ENCODE results near the gene MCHR1.
"Not testable (repeated sequence)": the region's sequence is repeated elsewhere in the genome, so short reads cannot be mapped to it uniquely, and the experiment has no call there.

The MCHR1 gene

DNA sequence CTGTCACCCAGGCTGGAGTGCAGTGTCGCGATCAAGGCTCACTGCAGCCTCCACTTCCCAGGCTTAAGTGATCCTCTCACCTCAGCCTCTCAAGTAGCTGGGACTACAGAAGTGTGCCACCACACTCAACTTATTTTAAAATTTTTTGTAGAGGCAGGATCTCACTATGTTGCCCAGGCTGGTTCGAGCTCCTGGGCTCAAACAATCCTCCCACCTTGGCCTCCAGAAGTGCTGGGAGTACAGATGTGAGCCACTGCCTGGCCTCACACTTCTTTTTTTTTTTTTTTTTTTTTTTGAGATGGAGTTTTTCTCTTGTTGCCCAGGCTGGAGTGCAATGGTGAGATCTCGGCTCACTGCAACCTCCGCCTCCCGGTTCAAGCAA, 40.9 kb downstream of the MCHR1 start:
- H3K79me1 ChIP-seq (ENCODE audit: low read length) = peaks cover 50% of the 10 kb centered on the region
- peak overlapping the region; percentile 63 for H4K8ac ChIP-seq (ENCODE audit: low read depth, low read length)
- not testable (repeated sequence) for H3K9me3 ChIP-seq (ENCODE audit: insufficient read depth, low read depth, low read length); H4K12ac ChIP-seq (ENCODE audit: low read depth, low read length); H3K9ac ChIP-seq (ENCODE audit: low read length); H3K36me3 ChIP-seq (ENCODE audit: control insufficient read depth in 1 of 2, insufficient read depth in 2 of 2, low read length in 2 of 2); H3K23ac ChIP-seq (ENCODE audit: low read length); H3K79me2 ChIP-seq (ENCODE audit: control insufficient read depth, insufficient read depth, low read length, poor library complexity); H3K27me3 ChIP-seq (ENCODE audit: insufficient read depth, low read length); DNase-seq; H3K4me2 ChIP-seq (ENCODE audit: low read length)
- peak overlapping the region; percentile 88 for H2BK12ac ChIP-seq (ENCODE audit: low read length)
- peak overlapping the region; percentile 16 for H3K4me3 ChIP-seq (ENCODE audit: low read depth, low read length)
- H2AFZ ChIP-seq (ENCODE audit: insufficient read depth, low read length, poor library complexity) = peak overlapping the region; percentile 2
- H3K4ac ChIP-seq (ENCODE audit: low read depth, low read length) = peak overlapping the region; percentile 56
- peak overlapping the region; percentile 44 for H3K18ac ChIP-seq (ENCODE audit: low read length)
- H2AK5ac ChIP-seq (ENCODE audit: low read length) = peak overlapping the region; percentile 33
- peak overlapping the region; percentile 72 for H3K14ac ChIP-seq (ENCODE audit: low read length)
- H2BK120ac ChIP-seq (ENCODE audit: insufficient read depth, low read length, poor library complexity) = peak overlapping the region; percentile 80
- peaks cover 16 to 29% of the 10 kb centered on the region in 2 experiments for H3K4me1 ChIP-seq (ENCODE audit: control insufficient read depth in 1 of 2, insufficient read depth in 2 of 2, low read length in 2 of 2)
- peak overlapping the region; percentile 60 for H2BK5ac ChIP-seq (ENCODE audit: low read depth, low read length, poor library complexity)
- H4K91ac ChIP-seq (ENCODE audit: low read depth, low read length) = peak overlapping the region; percentile 94
- H3K27ac ChIP-seq (ENCODE audit: low read depth, low read length) = peak overlapping the region; percentile 57
- no CpG with 5 or more reads among the region's 6 CpGs for WGBS (ENCODE audit: extremely low coverage, insufficient coverage, insufficient read length)

DNA sequence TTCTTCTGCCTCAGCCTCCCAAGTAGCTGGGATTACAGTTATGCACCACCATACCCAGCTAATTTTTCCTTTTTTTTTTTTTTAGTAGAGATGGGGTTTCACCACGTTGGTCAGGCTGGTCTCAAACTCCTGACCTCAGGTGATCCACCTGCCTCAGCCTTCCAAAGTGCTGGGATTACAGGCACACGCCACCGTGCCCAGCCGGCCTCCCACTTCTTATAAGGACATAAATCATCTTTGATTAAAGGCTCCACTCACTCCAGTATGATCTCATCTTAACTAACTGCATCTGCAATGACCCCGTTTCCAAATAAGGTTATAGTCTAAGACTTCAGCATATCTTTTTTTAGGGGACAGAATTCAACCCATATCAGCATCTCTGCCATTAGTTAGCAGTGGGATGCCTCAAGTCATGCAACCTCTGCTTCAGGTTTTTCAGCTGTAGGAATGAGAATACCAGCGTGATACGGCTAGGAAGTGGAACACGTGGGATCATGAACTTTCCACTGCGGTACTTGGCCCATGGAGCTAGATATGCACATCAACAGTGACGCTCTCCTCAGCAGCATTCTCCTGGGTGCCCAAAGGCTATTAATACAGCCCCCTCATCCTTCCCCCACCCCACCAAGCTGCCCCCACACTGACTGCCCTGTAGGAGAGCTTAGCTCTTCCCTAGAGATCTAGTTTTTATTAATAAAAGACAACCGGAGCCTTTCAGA, 41.4 kb downstream of the MCHR1 start:
- H4K12ac ChIP-seq (ENCODE audit: low read depth, low read length) = peak overlapping the region; percentile 86
- H3K27ac ChIP-seq (ENCODE audit: low read depth, low read length) = peak overlapping the region; percentile 99
- H3K23ac ChIP-seq (ENCODE audit: low read length) = no peak overlapping the region
- H3K18ac ChIP-seq (ENCODE audit: low read length) = peak overlapping the region; percentile 94
- H2AK5ac ChIP-seq (ENCODE audit: low read length) = peak overlapping the region; percentile 99
- peaks cover 54% of the 10 kb centered on the region for H3K79me1 ChIP-seq (ENCODE audit: low read length)
- H3K36me3 ChIP-seq (ENCODE audit: control insufficient read depth in 1 of 2, insufficient read depth in 2 of 2, low read length in 2 of 2) = no peaks in the 10 kb centered on the region
- H3K4me3 ChIP-seq (ENCODE audit: low read depth, low read length) = no peak overlapping the region
- DNase-seq = no peak
- peak overlapping the region; percentile 52 for H2AFZ ChIP-seq (ENCODE audit: insufficient read depth, low read length, poor library complexity)
- H3K79me2 ChIP-seq (ENCODE audit: control insufficient read depth, insufficient read depth, low read length, poor library complexity) = peaks cover 4% of the 10 kb centered on the region
- peak overlapping the region; percentile 93 for H3K4ac ChIP-seq (ENCODE audit: low read depth, low read length)
- no peak overlapping the region for H3K4me2 ChIP-seq (ENCODE audit: low read length)
- peak overlapping the region; percentile 99 for H2BK12ac ChIP-seq (ENCODE audit: low read length)
- peak overlapping the region; percentile 95 for H3K14ac ChIP-seq (ENCODE audit: low read length)
- H2BK120ac ChIP-seq (ENCODE audit: insufficient read depth, low read length, poor library complexity) = peak overlapping the region; percentile 100
- H4K8ac ChIP-seq (ENCODE audit: low read depth, low read length) = peak overlapping the region; percentile 91
- no CpG with 5 or more reads among the region's 11 CpGs for WGBS (ENCODE audit: extremely low coverage, insufficient coverage, insufficient read length)
- H2BK5ac ChIP-seq (ENCODE audit: low read depth, low read length, poor library complexity) = peak overlapping the region; percentile 98
- H3K9ac ChIP-seq (ENCODE audit: low read length) = no peak overlapping the region
- peaks cover 16 to 29% of the 10 kb centered on the region in 2 experiments for H3K4me1 ChIP-seq (ENCODE audit: control insufficient read depth in 1 of 2, insufficient read depth in 2 of 2, low read length in 2 of 2)
- peak overlapping the region; percentile 94 for H4K91ac ChIP-seq (ENCODE audit: low read depth, low read length)
- H3K27me3 ChIP-seq (ENCODE audit: insufficient read depth, low read length) = no peaks in the 10 kb centered on the region
- H3K9me3 ChIP-seq (ENCODE audit: insufficient read depth, low read depth, low read length) = no peaks in the 10 kb centered on the region

DNA sequence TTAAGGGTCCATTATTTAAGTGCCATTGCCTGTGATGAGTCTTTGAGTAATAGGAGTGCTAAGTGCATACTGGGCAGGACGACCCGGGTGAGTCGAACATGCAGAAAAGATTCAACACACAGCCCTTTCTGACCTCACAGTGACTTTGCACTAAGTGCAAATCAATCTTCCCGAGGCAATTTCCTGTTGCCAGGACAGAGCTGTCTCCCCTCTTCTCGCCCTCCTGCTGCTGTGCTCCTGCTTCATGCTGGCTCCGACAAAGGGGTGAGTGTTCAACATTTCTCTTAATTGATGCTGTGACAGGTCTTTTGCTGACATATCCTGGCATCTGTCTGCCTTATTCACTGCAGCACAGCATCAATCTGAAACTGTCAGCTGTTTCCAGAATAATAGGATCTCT, 42.0 kb downstream of the MCHR1 start:
- Histone ChIP-seq H3K27me3 (ENCODE audit: insufficient read depth, low read length) (no peaks in the 10 kb centered on the region), H4K8ac (ENCODE audit: low read depth, low read length) (no peak overlapping the region), H3K23ac (ENCODE audit: low read length) (no peak overlapping the region), H4K12ac (ENCODE audit: low read depth, low read length) (peak overlapping the region; percentile 45), H2AK5ac (ENCODE audit: low read length) (no peak overlapping the region), H3K4me2 (ENCODE audit: low read length) (no peak overlapping the region), H2BK12ac (ENCODE audit: low read length) (peak overlapping the region; percentile 99), H3K9me3 (ENCODE audit: insufficient read depth, low read depth, low read length) (no peaks in the 10 kb centered on the region), H2BK120ac (ENCODE audit: insufficient read depth, low read length, poor library complexity) (peak overlapping the region; percentile 100), H3K79me2 (ENCODE audit: control insufficient read depth, insufficient read depth, low read length, poor library complexity) (peaks cover 4% of the 10 kb centered on the region), H3K18ac (ENCODE audit: low read length) (no peak overlapping the region), H2AFZ (ENCODE audit: insufficient read depth, low read length, poor library complexity) (peak overlapping the region; percentile 46), H3K4ac (ENCODE audit: low read depth, low read length) (no peak overlapping the region), H3K27ac (ENCODE audit: low read depth, low read length) (peak overlapping the region; percentile 99), H3K36me3 (ENCODE audit: control insufficient read depth in 1 of 2, insufficient read depth in 2 of 2, low read length in 2 of 2) (no peaks in the 10 kb centered on the region), H3K4me1 (ENCODE audit: control insufficient read depth in 1 of 2, insufficient read depth in 2 of 2, low read length in 2 of 2) (peaks cover 16 to 28% of the 10 kb centered on the region in 2 experiments), H2BK5ac (ENCODE audit: low read depth, low read length, poor library complexity) (peak overlapping the region; percentile 98), H3K79me1 (ENCODE audit: low read length) (peaks cover 51% of the 10 kb centered on the region), H4K91ac (ENCODE audit: low read depth, low read length) (peak overlapping the region; percentile 94), H3K9ac (ENCODE audit: low read length) (no peak overlapping the region), H3K4me3 (ENCODE audit: low read depth, low read length) (no peak overlapping the region), H3K14ac (ENCODE audit: low read length) (no peak overlapping the region)
- no CpG with 5 or more reads among the region's 6 CpGs for WGBS (ENCODE audit: extremely low coverage, insufficient coverage, insufficient read length)
- no peak for DNase-seq

DNA sequence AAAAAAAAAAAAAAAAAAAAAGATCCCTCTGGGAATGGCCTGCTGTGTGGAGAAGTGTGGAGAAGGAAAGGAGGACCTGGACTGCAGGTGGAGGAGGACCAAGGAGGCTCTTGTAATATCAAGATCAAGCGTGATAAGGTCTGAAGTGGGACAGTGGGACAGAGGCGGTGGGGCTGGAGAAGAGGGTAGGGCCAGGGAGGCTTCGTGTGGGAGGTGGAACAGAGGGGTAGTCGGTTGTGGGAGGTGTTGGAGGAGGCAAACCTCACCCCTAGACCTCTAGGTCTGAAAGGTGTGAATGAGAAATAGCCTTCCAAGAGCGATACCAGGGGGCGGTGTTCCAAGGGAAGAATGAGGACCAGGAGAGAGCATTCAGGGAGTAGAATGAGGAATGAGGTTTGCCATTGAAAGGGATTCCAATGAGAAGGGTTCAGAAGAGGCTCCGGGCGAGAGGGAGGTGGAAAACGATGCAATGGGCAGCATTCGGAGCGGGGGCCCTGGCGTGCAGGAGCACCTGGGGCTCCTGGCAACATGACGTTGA, 44.2 kb downstream of the MCHR1 start:
- peak overlapping the region; percentile 9 for H2AK5ac ChIP-seq (ENCODE audit: low read length)
- H2AFZ ChIP-seq (ENCODE audit: insufficient read depth, low read length, poor library complexity) = peak overlapping the region; percentile 11
- H3K79me2 ChIP-seq (ENCODE audit: control insufficient read depth, insufficient read depth, low read length, poor library complexity) = peaks cover 8% of the 10 kb centered on the region
- peak overlapping the region; percentile 32 for H3K14ac ChIP-seq (ENCODE audit: low read length)
- H3K18ac ChIP-seq (ENCODE audit: low read length) = peak overlapping the region; percentile 11
- H3K27me3 ChIP-seq (ENCODE audit: insufficient read depth, low read length) = no peaks in the 10 kb centered on the region
- no peak overlapping the region for H3K27ac ChIP-seq (ENCODE audit: low read depth, low read length)
- H4K8ac ChIP-seq (ENCODE audit: low read depth, low read length) = peak overlapping the region; percentile 0
- H3K4me2 ChIP-seq (ENCODE audit: low read length) = no peak overlapping the region
- no peaks in the 10 kb centered on the region for H3K9me3 ChIP-seq (ENCODE audit: insufficient read depth, low read depth, low read length)
- WGBS (ENCODE audit: extremely low coverage, insufficient coverage, insufficient read length) = no CpG with 5 or more reads among the region's 13 CpGs
- no peak for DNase-seq
- H4K91ac ChIP-seq (ENCODE audit: low read depth, low read length) = peak overlapping the region; percentile 74
- peak overlapping the region; percentile 27 for H2BK120ac ChIP-seq (ENCODE audit: insufficient read depth, low read length, poor library complexity)
- H3K4me3 ChIP-seq (ENCODE audit: low read depth, low read length) = no peak overlapping the region
- H3K4me1 ChIP-seq (ENCODE audit: control insufficient read depth in 1 of 2, insufficient read depth in 2 of 2, low read length in 2 of 2) = peaks cover 15 to 33% of the 10 kb centered on the region in 2 experiments
- H4K12ac ChIP-seq (ENCODE audit: low read depth, low read length) = no peak overlapping the region
- peak overlapping the region; percentile 95 for H2BK12ac ChIP-seq (ENCODE audit: low read length)
- H3K36me3 ChIP-seq (ENCODE audit: control insufficient read depth in 1 of 2, insufficient read depth in 2 of 2, low read length in 2 of 2) = no peaks in the 10 kb centered on the region
- no peak overlapping the region for H3K23ac ChIP-seq (ENCODE audit: low read length)
- H3K4ac ChIP-seq (ENCODE audit: low read depth, low read length) = peak overlapping the region; percentile 71
- peaks cover 60% of the 10 kb centered on the region for H3K79me1 ChIP-seq (ENCODE audit: low read length)
- H3K9ac ChIP-seq (ENCODE audit: low read length) = no peak overlapping the region
- H2BK5ac ChIP-seq (ENCODE audit: low read depth, low read length, poor library complexity) = peak overlapping the region; percentile 4
